NCI-H69 (cell line): ENCODE results near the gene HS1BP3.

Experiments used
- DNase-seq: peaks from one replicate; lab custom pipeline; 2025; lab: John Stamatoyannopoulos, UW

The HS1BP3 gene

GRCh38 chr2:20663196-20664070, 12.5 kb upstream of the HS1BP3 start:
- no peak for DNase-seq

- no peak for DNase-seq
Observed at GRCh38 chr2:20662308-20662937, 11.5 kb upstream of the HS1BP3 start.

- peak; percentile 53 for DNase-seq
Observed at GRCh38 chr2:20661421-20662307, 10.8 kb upstream of the HS1BP3 start.

- DNase-seq: no peak
Observed at GRCh38 chr2:20660506-20661420, 9.9 kb upstream of the HS1BP3 start.

GRCh38 chr2:20657522-20658235, 6.8 kb upstream of the HS1BP3 start:
- DNase-seq: no peak

- no peak for DNase-seq
Observed at GRCh38 chr2:20656561-20656960, 5.7 kb upstream of the HS1BP3 start.

GRCh38 chr2:20654535-20654813, 3.6 kb upstream of the HS1BP3 start:
- DNase-seq: no peak

GRCh38 chr2:20653695-20654534, 3.0 kb upstream of the HS1BP3 start:
- DNase-seq: no peak

- no peak for DNase-seq
Observed at GRCh38 chr2:20652673-20653575, 2.0 kb upstream of the HS1BP3 start.

- no peak for DNase-seq
Observed at GRCh38 chr2:20652141-20652540, 1.2 kb upstream of the HS1BP3 start.

GRCh38 chr2:20651731-20652099, 817 bp upstream of the HS1BP3 start:
- DNase-seq: no peak

GRCh38 chr2:20650393-20650876, 463 bp downstream of the HS1BP3 start:
- peak; percentile 64 for DNase-seq

- DNase-seq: no peak
Observed at GRCh38 chr2:20649976-20650375, 922 bp downstream of the HS1BP3 start.

- DNase-seq: no peak
Observed at GRCh38 chr2:20649576-20649975, 1.3 kb downstream of the HS1BP3 start.

GRCh38 chr2:20648831-20649230, 2.1 kb downstream of the HS1BP3 start:
- DNase-seq: no peak

- no peak for DNase-seq
Observed at GRCh38 chr2:20648206-20648605, 2.7 kb downstream of the HS1BP3 start.

GRCh38 chr2:20647738-20648137, 3.2 kb downstream of the HS1BP3 start:
- DNase-seq: peak; percentile 15

- DNase-seq: no peak
Observed at GRCh38 chr2:20647211-20647610, 3.7 kb downstream of the HS1BP3 start.

GRCh38 chr2:20646446-20646845, 4.5 kb downstream of the HS1BP3 start:
- no peak for DNase-seq
